GM12874 (cell line): ENCODE measurements around the gene AP2A1.

Experiments used
- TF ChIP-seq, protein P1 (sequence below): IDR thresholded peaks from 2 replicates; pipeline ENCODE4 v1.5.1; 2011; ENCODE audit warnings: low read depth, mild to moderate bottlenecking, control low read depth, low read length, moderate library complexity; ENCODE audit not compliant: insufficient read depth

Gene AP2A1

DNA sequence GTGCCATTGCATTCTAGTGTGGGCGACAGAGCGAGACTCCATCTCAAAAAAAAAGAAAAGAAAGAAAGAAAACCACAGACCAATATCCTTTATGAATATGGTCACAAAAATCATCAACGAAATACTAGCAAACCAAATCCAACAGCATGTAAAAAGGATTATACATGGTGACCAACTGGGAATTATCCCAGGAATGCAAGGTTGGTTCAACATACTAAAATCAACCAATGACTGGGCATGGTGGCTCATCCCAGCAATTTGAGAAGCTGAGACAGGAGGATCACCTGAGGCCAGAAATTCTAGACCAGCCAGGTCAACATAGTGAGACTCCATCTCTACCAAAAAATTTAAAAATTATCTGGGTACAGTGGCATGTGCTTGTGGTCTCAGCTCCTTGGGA, 10.8 kb upstream of the AP2A1 start:
- TF ChIP-seq, protein P1, sequence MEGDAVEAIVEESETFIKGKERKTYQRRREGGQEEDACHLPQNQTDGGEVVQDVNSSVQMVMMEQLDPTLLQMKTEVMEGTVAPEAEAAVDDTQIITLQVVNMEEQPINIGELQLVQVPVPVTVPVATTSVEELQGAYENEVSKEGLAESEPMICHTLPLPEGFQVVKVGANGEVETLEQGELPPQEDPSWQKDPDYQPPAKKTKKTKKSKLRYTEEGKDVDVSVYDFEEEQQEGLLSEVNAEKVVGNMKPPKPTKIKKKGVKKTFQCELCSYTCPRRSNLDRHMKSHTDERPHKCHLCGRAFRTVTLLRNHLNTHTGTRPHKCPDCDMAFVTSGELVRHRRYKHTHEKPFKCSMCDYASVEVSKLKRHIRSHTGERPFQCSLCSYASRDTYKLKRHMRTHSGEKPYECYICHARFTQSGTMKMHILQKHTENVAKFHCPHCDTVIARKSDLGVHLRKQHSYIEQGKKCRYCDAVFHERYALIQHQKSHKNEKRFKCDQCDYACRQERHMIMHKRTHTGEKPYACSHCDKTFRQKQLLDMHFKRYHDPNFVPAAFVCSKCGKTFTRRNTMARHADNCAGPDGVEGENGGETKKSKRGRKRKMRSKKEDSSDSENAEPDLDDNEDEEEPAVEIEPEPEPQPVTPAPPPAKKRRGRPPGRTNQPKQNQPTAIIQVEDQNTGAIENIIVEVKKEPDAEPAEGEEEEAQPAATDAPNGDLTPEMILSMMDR, result no peak

- TF ChIP-seq, protein P1, result no peak
Observed at GRCh38 chr19:49758292-49758691, 8.5 kb upstream of the AP2A1 start.

GRCh38 chr19:49761249-49761624, 5.6 kb upstream of the AP2A1 start:
- TF ChIP-seq, protein P1, result no peak

DNA sequence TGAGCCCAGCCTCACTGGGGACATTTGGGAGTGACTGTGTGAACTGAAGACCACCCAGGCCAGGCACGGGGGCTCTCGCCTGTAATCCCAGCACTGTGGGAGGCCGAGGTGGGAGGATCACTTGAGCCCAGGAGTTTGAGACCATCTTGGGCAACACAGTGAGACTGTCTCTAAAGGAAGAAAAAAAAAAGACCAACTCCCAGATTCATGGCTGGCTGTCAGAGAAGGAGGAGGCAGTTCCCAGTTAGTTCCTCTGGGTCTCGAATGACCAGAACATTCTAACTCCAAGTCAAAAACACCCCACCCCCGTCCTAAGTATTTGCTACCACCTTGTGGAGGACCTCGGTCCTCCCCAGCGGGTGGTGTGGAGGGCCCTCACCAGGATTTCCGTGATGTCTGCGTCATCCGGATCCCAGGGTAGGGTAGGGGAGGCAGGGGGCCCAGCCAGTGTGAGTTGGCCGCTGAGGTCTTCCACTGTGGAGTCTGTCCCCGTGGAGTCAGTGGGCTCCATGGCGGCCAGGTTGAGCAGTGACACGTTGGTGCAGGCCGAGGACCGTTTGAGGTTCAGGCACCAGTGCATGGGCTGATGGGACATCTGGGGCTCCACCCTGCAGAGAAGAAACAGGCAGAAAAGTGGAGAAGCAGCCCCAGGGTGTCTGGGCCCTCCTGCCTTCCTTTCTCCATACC, 5.0 kb upstream of the AP2A1 start:
- TF ChIP-seq, protein P1, result no peak

DNA sequence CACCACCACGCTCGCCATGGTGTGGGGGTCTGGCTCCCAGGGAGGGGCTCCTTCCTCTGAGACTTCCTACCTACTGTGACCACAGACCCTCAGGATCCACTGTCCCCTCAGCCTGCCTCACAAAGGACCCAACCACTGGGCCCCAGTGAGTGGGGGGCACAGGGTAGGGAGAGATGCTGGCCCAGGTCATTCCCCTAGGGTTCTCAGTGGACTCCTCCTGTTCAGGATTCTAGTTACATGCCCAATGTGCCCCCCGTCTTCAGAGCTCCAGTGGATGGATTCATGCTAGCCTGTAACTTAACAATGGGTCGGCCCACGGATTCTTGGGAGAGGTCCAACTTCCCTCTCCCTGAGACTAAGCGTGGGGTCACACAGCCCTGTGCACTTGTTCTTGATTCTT, 3.6 kb upstream of the AP2A1 start, which contains the start of gene TSKS:
Gene TSKS, minus strand, starts transcription at position 77 of the 400 bp plus-strand sequence. Its CDS starts 59 bp downstream, at position 18.
- TF ChIP-seq, protein P1, result no peak

GRCh38 chr19:49764341-49764740, 2.5 kb upstream of the AP2A1 start:
- TF ChIP-seq, protein P1, result no peak

- TF ChIP-seq, protein P1, result no peak
Observed at GRCh38 chr19:49766007-49766929, 533 bp upstream of the AP2A1 start.
